ENCODE results near the gene CELSR1.

DNA sequence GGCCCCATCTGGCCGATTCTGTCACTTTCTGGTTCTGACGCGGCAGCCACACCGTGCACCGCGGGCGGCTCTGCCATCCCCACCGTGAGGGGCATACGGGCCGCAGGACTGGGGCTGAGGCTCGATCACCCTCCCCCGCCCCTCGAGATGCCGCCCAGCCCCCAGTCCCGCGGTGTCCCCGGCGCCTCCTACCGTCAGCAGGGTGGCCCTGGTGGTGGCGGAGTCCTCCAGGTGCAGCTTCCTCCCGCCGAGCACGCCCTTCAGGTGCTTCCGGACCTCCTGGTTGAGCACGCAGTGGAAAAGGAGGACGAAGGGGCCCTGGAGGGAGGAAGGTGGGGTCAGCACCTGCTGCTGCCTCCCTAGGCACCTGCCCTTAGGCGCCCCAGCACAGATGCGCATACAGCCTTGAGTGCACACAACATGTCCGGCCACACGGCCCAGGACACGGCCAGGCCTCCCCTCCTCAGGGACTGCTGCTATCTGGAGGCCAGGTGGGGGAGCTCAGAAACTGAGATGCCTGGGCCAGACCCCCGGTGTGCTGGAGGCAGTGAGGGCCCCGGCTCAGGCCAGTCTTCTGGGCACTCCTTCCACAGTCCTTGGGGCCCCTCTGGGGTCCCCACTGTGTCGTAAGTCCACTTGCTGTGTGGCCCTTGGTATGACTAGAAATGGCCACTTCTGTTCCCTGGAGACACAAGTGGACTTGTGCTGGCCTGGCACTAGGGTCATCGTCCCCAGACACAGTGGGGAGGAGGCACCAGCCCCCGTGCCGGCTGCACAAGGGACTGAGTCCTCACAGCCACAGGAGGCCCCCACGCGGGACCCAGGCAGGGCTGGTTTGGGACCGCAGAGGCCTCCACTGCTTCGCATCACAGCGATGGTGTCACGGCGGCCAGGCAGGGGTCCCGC is 170.4 kb downstream of the CELSR1 start:
- TF ChIP-seq, protein P1, sequence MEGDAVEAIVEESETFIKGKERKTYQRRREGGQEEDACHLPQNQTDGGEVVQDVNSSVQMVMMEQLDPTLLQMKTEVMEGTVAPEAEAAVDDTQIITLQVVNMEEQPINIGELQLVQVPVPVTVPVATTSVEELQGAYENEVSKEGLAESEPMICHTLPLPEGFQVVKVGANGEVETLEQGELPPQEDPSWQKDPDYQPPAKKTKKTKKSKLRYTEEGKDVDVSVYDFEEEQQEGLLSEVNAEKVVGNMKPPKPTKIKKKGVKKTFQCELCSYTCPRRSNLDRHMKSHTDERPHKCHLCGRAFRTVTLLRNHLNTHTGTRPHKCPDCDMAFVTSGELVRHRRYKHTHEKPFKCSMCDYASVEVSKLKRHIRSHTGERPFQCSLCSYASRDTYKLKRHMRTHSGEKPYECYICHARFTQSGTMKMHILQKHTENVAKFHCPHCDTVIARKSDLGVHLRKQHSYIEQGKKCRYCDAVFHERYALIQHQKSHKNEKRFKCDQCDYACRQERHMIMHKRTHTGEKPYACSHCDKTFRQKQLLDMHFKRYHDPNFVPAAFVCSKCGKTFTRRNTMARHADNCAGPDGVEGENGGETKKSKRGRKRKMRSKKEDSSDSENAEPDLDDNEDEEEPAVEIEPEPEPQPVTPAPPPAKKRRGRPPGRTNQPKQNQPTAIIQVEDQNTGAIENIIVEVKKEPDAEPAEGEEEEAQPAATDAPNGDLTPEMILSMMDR (IDR thresholded peaks at IDR 0.05), result no peak
- TF ChIP-seq POLR2A (IDR thresholded peaks at IDR 0.05), result no peak
